GM12878 (cell line): ENCODE results near the gene ZBTB21. TPM values are rescaled to one million over a fixed set of nuclear protein-coding genes. Genes with fewer than 3 reads are reported as not detected.
"Not testable (repeated sequence)": the region's sequence is repeated elsewhere in the genome, so short reads cannot be mapped to it uniquely, and the experiment has no call there.

ENCODE experiments used
- ATAC-seq: fragments of 200-7000 bp; cut with Tn5 transposase; 3 replicates; pipeline ENCODE4 v1.9.1; 2020; ENCODE audit warnings: mild to moderate bottlenecking, moderate library complexity
- BruUV-seq: library from RNA; stranded (reverse); fragments of 400-500 nt; replicated peaks from 2 replicates; lab custom pipeline; 2021; lab: Mats Ljungman, UMichigan
- CTCF ChIA-PET: fragments of 300-600 bp; sonication (Branson Sonifier 250); formaldehyde crosslinking; extraction: SDS; loops from one replicate; lab custom pipeline; 2021; ENCODE audit warnings: inconsistent platforms; lab: Yijun Ruan, JAX
- POLR2A ChIA-PET: fragments of 350-600 bp; formaldehyde crosslinking; extraction: SDS; loops from one replicate; lab custom pipeline; 2021; ENCODE audit warnings: inconsistent platforms; lab: Charles Lee
- RAD21 ChIA-PET: fragments of 300-600 bp; sonication (Branson Sonifier 250); formaldehyde crosslinking; loops from one replicate; lab custom pipeline; 2023; ENCODE audit warnings: antibody characterized with exemption; ENCODE audit not compliant: unreplicated experiment; lab: Charles Lee
- SMC1A ChIA-PET: fragments of 300-600 bp; sonication (Branson Sonifier 250); formaldehyde crosslinking; loops from one replicate; lab custom pipeline; 2023; ENCODE audit not compliant: unreplicated experiment, uncharacterized antibody; lab: Charles Lee
- DNase-seq: peaks from one replicate; pipeline ENCODE4 v3.0.0-alpha.2; 2011; ENCODE audit warnings: low read depth, low spot score
- FAIRE-seq: peaks from 3 replicates; lab custom pipeline; 2011; peaks lifted over from hg19 to GRCh38; lab: Jason Lieb, UNC
- H2AFZ ChIP-seq: 2 replicates; pipeline ENCODE4 v1.6.0; 2011; ENCODE audit warnings: low read depth, low read length, control low read depth; ENCODE audit not compliant: control insufficient read depth
- H3K27ac ChIP-seq: 2 replicates; pipeline ENCODE4 v1.5.1; 2011; ENCODE audit warnings: control low read depth; ENCODE audit not compliant: control insufficient read depth, insufficient read depth
- H3K27me3 ChIP-seq, 2 experiments: replicated peaks in 1 of 2; 2 replicates each; pipeline versions ENCODE4 v1.6.0 to v1.6.1; 2011; ENCODE audit warnings: low read length in 1 of 2; ENCODE audit not compliant: control insufficient read depth in 2 of 2, insufficient read depth in 2 of 2
- H3K36me3 ChIP-seq, 2 experiments: 2 replicates each; pipeline ENCODE4 v1.5.1; 2011; ENCODE audit warnings: low read length in 1 of 2; ENCODE audit not compliant: control insufficient read depth in 2 of 2, insufficient read depth in 2 of 2
- H3K4me1 ChIP-seq: 2 replicates; pipeline ENCODE4 v1.6.1; 2011; ENCODE audit warnings: mild to moderate bottlenecking, low read length, moderate library complexity, mixed read lengths; ENCODE audit not compliant: control insufficient read depth, insufficient read depth
- H3K4me2 ChIP-seq: 2 replicates; pipeline ENCODE4 v1.6.0; 2011; ENCODE audit warnings: control low read depth; ENCODE audit not compliant: control insufficient read depth, insufficient read depth
- H3K4me3 ChIP-seq: fragments of 200-600 bp; sonication (generic); 2 replicates; pipeline ENCODE4 v1.5.1; 2016
- H3K79me2 ChIP-seq: 2 replicates; pipeline ENCODE4 v1.6.0; 2011; ENCODE audit warnings: low read length; ENCODE audit not compliant: control insufficient read depth, insufficient read depth
- H3K9ac ChIP-seq: 2 replicates; pipeline ENCODE4 v1.8.0; 2011; ENCODE audit warnings: low read length, control low read depth, mixed read lengths; ENCODE audit not compliant: control insufficient read depth, insufficient read depth
- H3K9me3 ChIP-seq: replicated peaks from 3 replicates; pipeline ENCODE4 v1.5.1; 2011; ENCODE audit warnings: mild to moderate bottlenecking, low read length; ENCODE audit not compliant: control insufficient read depth, insufficient read depth
- H4K20me1 ChIP-seq: 2 replicates; pipeline ENCODE4 v1.6.0; 2011; ENCODE audit not compliant: control insufficient read depth, insufficient read depth
- IRF4 ChIP-seq: IDR thresholded peaks from 2 replicates; pipeline ENCODE4 v1.6.1; 2011; ENCODE audit warnings: low read depth, low read length
- KDM1A ChIP-seq: fragments of 200-600 bp; sonication (generic); IDR thresholded peaks from 2 replicates; pipeline ENCODE4 v1.6.1; 2016; ENCODE audit warnings: borderline replicate concordance
- NR2C1 ChIP-seq: fragments of 450-650 bp; IDR thresholded peaks from 2 replicates; pipeline ENCODE4 v1.6.1; 2017; ENCODE audit warnings: antibody characterized with exemption, mild to moderate bottlenecking, moderate library complexity
- POLR2AphosphoS5 ChIP-seq: IDR thresholded peaks from 2 replicates; pipeline ENCODE4 v1.6.1; 2011; ENCODE audit warnings: mild to moderate bottlenecking, low read length, inconsistent platforms
- RELA ChIP-seq: fragments of 450-650 bp; IDR thresholded peaks from 2 replicates; pipeline ENCODE4 v1.8.0; 2014; ENCODE audit warnings: borderline replicate concordance; ENCODE audit not compliant: partially characterized antibody
- WGBS: methylation state at CpG from one replicate; pipeline ENCODE4 v1.1.6; 2016; ENCODE audit warnings: low lambda C conversion rate; ENCODE audit not compliant: insufficient replicate concordance, insufficient coverage; ENCODE audit errors: missing lambda C conversion rate; 5-methylcytosine and 5-hydroxymethylcytosine counted together
- in situ Hi-C: fragments of 300-500 bp; cut with MboI; formaldehyde crosslinking; loops from 9 replicates; pipeline ENCODE4 v1.14.3; 2018; ENCODE audit warnings: mixed read lengths
- intact Hi-C: fragments of 100-400 bp; cut with micrococcal nuclease; formaldehyde crosslinking; loops from one replicate; pipeline ENCODE4 v1.14.2; 2022; ENCODE audit not compliant: unreplicated experiment
- polyA plus RNA-seq, 11 experiments: library from polyadenylated mRNA; depleted of rRNA in 4 of 11; unstranded in 6 of 11; stranded (reverse) in 5 of 11; fragments of >200 nt; fragmentation: Nextera tagmentation in 4 of 11; fragmentation: Illumina TruSeq in 1 of 11; extraction: Ambion mirVana in 4 of 11; extraction: Trizol in 1 of 11; gene quantifications; 1 replicate in 1 of 11; 2 replicates in 10 of 11; pipeline versions ENCODE4 v1.2.1 to v1.2.3, GENCODE V29; 2011 to 2016; ENCODE audit warnings: inconsistent platforms in 2 of 11, missing spikeins in 2 of 11, low read depth in 1 of 11
- total RNA-seq, 4 experiments: library from RNA; depleted of rRNA in 3 of 4; stranded (reverse); fragments of >200 nt in 3 of 4; fragmentation: Illumina TruSeq in 1 of 4; extraction: Trizol in 1 of 4; gene quantifications; 2 replicates each; pipeline versions ENCODE4 v1.2.1 to v1.2.3, GENCODE V29; 2013 to 2021
- TF ChIP-seq, protein P1 (sequence below): IDR thresholded peaks from 2 replicates; pipeline ENCODE4 v1.6.1; 2011; ENCODE audit warnings: low read depth, low read length, improper control_type of control experiment, borderline replicate concordance
- TF ChIP-seq, protein P2 (sequence below): fragments of 150-350 bp; IDR thresholded peaks from 2 replicates; pipeline ENCODE4 v1.6.1; 2014; ENCODE audit warnings: mild to moderate bottlenecking, low read depth, low read length
- TF ChIP-seq, protein P3 (sequence below), 3 experiments: IDR thresholded peaks in 2 of 3; conservative IDR thresholded peaks in 1 of 3; 2 replicates each; pipeline ENCODE4 v1.5.1; 2011; ENCODE audit warnings: low read depth in 3 of 3, low read length in 3 of 3, mild to moderate bottlenecking in 3 of 3, control low read depth in 2 of 3, moderate library complexity in 2 of 3, inconsistent platforms in 1 of 3, mixed read lengths in 1 of 3; ENCODE audit not compliant: control insufficient read depth in 2 of 3, insufficient read depth in 1 of 3; ENCODE audit errors: extremely low read depth in 1 of 3

Gene ZBTB21
- total and polyA plus RNA-seq, 10 of the 15 experiments (the other 5 are each of a cell fraction or from before 2014, with no cell fraction given) = 1.8 to 21.6 (median 10.6) TPM

DNA sequence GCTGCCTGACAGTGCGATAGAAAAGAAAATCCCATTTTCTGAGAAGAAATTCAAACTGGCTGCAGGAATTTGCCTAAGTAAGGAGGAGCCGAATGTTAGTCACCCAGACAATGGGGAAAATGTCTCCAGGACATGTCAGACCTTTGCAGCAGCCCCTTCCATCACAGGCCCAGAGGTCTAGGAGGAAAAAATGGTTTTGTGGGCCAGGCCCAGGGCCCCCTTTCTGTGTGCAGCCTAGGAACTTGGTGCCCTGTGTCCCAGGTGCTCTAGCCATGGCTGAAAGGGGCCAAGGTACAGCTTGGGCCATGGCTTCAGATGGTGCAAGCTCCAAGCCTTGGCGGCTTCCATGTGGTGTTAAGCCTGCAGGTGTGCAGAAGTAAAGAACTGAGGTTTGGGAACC is 14.6 kb downstream of the ZBTB21 start (continued):
- TF ChIP-seq, protein P1, sequence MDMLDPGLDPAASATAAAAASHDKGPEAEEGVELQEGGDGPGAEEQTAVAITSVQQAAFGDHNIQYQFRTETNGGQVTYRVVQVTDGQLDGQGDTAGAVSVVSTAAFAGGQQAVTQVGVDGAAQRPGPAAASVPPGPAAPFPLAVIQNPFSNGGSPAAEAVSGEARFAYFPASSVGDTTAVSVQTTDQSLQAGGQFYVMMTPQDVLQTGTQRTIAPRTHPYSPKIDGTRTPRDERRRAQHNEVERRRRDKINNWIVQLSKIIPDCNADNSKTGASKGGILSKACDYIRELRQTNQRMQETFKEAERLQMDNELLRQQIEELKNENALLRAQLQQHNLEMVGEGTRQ = no peak
- TF ChIP-seq NR2C1 = no peak
- TF ChIP-seq, protein P2, sequence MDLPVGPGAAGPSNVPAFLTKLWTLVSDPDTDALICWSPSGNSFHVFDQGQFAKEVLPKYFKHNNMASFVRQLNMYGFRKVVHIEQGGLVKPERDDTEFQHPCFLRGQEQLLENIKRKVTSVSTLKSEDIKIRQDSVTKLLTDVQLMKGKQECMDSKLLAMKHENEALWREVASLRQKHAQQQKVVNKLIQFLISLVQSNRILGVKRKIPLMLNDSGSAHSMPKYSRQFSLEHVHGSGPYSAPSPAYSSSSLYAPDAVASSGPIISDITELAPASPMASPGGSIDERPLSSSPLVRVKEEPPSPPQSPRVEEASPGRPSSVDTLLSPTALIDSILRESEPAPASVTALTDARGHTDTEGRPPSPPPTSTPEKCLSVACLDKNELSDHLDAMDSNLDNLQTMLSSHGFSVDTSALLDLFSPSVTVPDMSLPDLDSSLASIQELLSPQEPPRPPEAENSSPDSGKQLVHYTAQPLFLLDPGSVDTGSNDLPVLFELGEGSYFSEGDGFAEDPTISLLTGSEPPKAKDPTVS = no peak
- TF ChIP-seq KDM1A = no peak
- no peak for TF ChIP-seq RELA
- no peak for TF ChIP-seq IRF4
- TF ChIP-seq, protein P3, sequence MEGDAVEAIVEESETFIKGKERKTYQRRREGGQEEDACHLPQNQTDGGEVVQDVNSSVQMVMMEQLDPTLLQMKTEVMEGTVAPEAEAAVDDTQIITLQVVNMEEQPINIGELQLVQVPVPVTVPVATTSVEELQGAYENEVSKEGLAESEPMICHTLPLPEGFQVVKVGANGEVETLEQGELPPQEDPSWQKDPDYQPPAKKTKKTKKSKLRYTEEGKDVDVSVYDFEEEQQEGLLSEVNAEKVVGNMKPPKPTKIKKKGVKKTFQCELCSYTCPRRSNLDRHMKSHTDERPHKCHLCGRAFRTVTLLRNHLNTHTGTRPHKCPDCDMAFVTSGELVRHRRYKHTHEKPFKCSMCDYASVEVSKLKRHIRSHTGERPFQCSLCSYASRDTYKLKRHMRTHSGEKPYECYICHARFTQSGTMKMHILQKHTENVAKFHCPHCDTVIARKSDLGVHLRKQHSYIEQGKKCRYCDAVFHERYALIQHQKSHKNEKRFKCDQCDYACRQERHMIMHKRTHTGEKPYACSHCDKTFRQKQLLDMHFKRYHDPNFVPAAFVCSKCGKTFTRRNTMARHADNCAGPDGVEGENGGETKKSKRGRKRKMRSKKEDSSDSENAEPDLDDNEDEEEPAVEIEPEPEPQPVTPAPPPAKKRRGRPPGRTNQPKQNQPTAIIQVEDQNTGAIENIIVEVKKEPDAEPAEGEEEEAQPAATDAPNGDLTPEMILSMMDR (IDR thresholded peaks at IDR 0.05 in 2 of 3, conservative IDR thresholded peaks at IDR 0.05 in 1 of 3; ENCODE audit: control insufficient read depth in 2 of 3, extremely low read depth in 1 of 3, insufficient read depth in 1 of 3, low read depth in 3 of 3, low read length in 3 of 3) = no peak

DNA sequence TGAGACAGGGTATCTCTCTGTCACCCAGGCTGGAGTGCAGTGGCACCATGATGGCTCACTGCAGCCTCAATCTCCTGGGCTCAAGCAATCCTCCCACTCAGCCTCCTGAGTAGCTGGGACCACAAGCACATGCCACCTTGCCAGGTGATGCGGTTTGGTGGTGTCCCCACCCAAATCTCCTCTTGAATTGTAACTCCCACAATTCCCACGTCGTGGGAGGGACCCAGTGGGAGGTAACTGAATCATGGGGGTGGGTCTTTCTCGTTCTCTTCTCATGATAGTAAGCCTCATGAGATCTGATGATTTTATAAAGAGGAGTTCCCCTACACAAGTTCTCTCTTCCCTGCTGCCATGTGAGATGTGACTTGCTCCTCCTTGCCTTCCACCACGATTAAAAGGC is 15.5 kb downstream of the ZBTB21 start:
- H3K4me3 ChIP-seq, DNase-seq, CTCF ChIA-PET, POLR2A ChIA-PET, H3K27ac ChIP-seq, ATAC-seq, H3K4me1 ChIP-seq, RAD21 ChIA-PET, H2AFZ ChIP-seq, in situ Hi-C loops, FAIRE-seq, intact Hi-C loops, H4K20me1 ChIP-seq, H3K27me3 ChIP-seq, BruUV-seq, SMC1A ChIA-PET, H3K9ac ChIP-seq, H3K4me2 ChIP-seq, H3K79me2 ChIP-seq: not testable (repeated sequence)
- Histone ChIP-seq H3K9me3 (peaks cover 14% of the 10 kb centered on the region; the same call in 2 of the 3 replicates), H3K36me3 (peaks cover 9 to 44% of the 10 kb centered on the region in 2 experiments)
- 0 out of 2 replicates have a peak, but pooled peaks have one; percentile 19 for TF ChIP-seq POLR2AphosphoS5
- WGBS = 72% methylated on average over 5 of the region's 5 CpGs
